NCI-H226 (cell line): ENCODE data around the gene TBX18.

Experiments
- DNase-seq: peaks from one replicate; pipeline ENCODE4 v3.0.0-alpha.2; 2015

Gene TBX18

DNA sequence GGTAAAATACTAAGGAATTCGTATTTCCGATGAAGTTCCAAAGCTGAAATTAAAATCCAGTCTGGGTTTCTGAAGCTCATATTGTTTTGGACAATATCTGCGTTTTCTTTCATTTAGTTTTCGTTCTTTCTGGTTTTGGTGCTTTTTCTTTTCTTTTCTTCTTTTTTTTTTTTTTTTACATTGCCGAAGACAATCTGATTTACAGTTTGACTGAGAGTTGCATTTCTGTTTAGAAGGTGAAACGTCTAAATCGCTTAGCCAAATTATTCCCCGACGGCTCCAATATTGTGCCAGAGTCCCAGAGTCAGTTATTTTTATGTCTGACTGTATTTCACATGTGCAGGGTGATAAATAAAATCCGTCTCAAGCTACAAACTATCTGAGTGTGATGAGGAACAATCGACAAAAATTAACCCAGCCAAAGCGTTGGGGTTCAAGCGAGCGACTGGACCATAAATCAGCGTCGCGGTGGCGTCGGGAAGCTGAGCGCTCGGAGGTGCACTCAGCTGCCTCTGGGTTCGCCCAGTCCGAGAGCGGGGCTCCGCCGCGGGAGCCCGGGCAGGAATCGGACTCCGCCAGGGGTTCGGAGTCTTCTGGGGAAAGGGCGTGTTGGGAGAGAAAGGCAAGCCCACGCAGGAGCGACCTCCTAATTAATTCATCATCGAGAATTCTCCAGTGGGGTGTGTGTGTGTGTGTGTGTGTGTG is 8.2 kb upstream of the TBX18 start:
- DNase-seq, result no peak

DNA sequence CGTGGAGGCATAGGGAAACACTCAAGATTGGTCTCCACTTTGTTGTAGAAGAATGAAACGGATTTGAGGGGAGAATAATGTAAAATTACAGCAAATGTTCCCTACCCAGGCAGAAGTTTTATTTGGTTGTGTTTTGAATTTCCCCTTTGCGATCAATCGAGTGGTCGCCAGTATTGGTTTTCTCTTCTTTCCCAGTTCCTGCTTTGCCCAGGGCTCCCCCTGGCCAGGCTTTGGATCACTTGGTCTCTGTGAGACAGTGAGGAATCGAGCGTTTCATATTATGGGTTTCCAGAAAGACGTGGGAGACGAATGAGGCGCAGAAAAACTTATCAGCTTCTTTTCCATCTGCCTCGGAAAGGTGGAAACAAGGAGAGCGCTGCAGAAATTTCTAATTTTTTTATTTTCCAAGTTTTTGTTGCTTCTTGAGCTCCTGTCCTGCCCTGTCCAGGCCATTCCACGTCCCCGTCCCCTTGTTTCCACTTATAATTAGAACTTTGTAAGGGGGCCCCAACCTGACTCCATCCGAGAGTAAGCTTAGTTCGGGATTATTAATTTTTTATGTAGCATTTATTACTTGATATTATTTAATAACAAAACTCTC is 7.5 kb upstream of the TBX18 start:
- no peak for DNase-seq

DNA sequence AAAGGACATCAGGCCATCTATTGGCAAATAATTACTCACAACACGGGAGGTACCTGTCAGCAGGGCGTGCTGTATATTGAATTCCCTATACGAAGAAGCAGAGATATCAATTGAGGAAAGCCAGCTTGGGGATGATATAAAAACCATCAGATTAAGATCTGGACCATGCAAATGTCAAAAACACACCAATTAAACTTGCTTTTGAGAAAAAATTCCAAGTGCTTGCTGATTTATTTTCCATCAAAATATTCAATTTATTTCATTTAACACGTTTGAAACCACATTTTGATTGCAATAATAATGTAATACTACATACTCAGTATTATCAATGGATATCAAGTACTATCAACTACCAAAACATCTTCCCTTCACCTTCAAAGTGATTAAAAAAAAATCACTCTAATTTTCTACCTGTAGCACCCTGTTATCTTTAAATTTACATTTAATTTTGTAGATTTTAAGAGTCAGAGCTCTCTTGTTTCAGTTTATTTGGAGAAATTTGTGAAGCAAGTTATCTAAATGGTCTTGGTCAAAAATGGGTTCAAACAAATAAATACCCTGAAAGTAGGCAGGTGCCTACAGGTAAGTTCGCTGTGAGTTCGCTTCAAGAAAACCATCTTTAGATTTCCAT is 6.8 kb upstream of the TBX18 start:
- no peak for DNase-seq

DNA sequence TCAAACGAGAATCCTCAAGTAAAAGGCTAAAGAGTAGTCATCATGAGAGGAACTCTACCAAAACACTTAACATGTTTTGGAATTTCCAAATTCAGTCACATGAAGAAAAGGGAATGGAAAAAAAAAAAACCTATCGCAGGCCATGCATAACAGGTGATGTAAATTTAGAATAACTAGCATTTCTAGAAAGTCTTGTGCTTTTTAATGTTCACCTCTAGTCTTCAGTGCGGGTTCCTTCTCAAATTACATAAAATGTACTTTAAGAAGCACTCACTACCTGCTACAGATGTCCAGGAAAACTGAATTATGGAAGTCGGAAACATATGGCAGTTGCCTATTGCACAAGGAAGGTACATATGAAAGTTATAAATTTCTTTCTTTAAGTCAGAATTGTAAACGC is 6.1 kb upstream of the TBX18 start:
- no peak for DNase-seq

DNA sequence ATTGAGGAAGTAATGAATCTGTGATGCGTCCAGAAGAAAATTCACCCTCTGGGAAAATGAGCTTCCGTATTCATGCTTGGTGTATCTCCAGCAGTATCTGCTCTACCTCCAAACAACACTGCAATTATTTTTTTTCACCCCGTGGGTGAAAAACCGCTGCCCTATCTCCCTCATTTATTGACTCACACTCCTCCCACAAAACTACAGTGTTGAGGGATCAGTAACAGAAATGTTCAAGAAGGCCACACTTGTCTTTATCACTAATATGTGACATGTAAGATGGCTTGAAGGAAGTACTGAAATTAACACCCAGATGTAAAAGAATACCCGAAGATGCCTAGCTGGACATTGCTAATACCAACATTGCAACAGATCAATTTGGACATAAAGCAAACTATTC is 4.9 kb upstream of the TBX18 start:
- no peak for DNase-seq

DNA sequence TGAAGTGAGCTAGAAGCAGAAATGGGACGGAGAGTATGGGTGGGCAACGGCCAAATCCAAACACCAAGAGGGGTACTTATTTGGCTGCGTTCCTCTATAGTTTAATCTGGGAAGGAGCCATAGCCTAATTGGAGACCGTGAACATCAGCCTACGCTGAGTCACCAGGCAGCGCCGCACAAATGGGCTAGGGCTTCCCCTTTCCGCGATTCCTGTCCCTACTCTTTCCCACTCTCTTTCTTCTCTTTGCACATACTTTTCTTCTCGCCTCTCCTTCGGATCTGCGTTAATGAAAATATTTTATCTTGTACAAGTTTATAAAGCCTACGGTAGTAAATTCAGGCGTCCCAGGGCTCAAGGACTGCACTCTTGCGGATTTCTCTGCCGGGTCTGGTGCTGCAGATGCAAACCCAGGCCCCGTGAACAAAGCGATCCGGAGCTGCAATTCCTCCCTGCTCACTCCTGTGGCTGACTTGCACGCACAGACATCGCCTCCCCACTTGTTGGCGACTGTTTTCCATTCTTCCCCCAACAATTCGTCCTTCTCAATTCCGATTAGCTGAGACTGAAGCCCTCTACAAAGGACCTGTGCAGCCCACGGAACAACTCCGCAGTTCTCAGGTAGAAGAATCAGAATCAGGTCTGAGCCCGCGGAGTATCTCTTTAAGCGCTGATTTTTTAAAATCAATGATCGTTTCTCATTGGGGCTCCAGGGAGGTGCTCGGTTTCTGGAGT is 4.2 kb upstream of the TBX18 start:
- no peak for DNase-seq

DNA sequence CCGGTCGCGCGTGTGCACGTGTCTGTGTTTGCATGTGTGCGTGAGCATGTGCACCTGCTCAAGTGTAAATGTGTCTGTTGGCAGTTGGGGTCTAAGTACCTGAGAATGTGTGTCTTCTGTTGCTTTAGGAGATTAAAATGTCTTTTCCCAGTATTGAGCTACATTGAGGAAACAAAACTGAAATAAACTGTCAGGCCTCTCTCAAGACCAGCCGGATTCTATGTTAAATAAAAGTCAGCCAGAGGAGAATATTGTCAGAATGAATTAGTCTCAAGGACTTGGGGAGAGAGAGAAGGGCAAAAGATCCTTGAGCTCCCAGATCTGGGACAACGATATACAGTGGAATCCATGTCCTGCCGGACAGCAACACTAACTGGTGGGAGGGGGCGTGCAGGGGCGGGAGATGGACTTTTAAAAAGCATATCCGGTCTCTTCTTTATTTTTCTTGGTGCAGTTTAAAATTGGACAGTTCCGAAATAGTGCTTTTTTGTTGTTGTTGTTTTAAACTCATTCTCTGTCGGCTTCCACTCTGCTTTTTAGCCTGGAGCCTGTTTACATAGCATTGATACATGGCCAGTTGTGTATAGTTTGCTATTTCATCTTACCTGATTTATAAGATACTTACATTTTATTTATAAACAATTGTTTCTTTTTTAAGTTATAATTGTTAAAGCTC is 3.3 kb upstream of the TBX18 start:
- DNase-seq, result no peak

DNA sequence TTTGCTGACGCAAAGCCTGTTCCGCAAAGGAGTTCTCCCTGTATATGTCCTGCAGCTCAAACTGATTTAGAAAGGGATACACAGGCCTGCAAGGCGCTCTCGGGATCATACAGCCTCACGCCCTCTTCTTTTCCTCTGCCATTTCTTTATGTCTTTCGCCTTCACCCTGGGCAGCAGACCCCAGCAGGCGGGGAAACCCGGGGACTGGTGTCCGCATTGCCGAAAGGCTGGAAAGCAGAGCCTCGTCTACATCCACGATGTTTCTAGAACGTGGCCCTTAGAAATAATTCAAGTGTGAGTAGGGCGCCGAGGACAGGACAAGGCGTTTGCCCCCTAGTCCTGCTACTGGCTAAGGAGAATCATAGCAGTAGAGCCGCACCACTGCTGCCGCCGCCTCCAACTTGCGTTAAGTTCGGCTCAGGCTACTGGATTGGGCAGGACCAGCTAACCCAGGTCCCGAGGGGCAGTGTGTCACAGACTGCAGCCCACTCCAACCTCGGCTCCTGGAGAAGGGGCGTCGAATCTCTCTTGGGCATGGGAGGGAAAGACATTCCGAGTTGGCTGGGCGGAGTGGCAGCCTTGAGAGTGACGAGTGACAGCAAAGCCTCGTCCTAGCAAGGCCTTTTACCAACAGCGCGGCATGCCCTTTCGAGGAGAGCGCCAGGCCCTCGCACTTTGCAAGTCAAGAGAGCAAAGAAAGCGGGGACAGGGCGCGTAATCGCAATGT is 2.6 kb upstream of the TBX18 start:
- DNase-seq, result no peak

DNA sequence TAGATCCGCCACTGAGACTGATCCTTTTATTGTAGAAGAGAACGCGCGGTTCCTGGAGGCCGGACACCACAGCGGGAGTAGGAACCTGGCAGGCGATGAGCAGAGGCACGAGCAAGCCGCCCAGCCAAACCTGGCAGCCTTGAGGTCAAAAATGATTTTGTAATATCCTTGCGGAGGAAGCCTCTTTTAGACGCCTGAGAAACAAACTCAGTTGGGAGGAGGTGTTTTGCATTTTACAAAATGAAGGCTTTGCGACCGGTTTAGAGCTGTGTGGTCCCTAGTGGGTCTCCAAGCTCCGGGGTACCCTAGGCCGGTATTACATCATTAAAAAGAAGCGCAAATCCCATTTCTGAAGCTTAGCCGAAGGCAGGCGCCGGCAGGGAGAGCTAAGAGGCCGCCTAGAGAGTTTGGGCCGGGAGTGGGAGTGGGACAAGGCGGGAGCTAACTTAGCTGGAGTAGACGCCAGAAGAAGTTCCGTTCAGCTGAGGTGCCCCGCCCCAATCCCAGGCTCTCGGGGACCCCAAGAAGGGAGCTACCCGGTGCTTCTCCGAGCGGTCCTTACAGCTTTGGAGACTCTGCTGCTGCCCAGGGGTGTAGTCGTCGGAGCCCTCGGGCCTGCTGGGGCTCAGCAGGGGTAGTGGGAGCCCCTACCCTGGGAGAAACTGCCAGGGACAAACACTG is 1.9 kb upstream of the TBX18 start:
- DNase-seq, result no peak

DNA sequence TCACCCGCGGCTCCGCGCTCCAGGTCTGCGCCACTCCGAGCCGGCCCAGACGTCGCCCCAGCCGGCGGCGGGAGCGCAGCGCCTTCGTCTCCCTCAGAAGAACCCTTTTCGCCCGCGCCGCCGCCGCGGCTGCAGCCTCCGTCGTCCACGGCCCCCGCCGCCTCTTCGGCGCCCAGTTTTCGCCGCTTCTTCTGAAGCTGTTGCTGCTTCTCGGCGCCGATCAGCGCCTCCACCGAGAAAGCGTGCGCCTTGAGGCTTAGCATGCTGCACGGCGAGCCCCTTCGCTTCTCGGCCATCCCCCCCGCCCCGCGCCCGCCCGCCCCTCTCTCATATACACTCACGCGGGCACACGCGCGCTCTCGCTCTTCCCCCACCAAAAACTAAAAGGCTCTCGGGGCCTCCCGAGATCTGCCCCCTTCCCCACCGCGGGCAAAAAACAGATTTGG is 489 bp downstream of the TBX18 start:
- DNase-seq, result no peak

DNA sequence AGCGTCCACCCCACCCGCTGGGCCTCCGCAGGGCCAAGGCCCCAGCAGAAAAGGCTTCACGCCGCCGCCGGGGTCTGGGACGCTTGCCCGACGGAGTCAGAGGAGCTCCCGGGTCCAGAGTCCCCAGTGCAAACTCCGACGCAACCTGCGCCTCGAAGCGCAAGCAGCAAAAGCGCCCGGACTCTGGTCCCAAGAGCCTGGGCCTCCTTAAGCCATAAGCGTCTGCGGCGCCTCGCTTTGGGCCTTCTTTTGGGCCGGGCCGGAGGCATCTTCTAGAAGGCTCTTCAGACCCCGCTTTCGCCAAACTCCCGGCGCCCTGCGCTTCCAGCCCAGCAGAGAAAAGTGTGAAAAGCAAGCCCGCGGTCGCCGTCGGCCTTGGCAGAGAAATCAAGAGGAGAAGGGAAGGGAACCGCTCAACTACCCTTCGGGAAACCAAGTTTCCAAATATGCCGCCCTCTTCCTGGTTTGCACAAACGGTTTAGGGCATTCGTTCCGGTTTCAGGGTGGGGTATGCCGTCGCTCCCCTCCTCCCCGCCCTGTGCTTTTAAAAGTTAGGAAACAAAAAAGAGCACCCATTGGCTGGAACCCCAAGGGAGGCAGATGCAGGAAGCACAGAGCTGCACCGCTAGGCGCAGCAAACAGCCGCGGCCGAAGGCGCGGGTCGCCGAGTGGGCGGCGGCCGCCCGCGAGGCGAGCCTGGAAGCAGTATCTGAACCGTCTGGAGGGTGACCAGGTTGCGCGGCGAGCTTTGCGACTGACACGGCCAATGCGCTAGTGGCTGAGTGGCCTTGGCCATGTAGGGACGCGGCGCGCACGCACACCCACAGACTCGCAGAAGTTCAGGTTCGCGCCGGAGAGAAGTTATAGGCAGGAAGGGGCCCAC is 1.2 kb downstream of the TBX18 start:
- peak; percentile 94 for DNase-seq

DNA sequence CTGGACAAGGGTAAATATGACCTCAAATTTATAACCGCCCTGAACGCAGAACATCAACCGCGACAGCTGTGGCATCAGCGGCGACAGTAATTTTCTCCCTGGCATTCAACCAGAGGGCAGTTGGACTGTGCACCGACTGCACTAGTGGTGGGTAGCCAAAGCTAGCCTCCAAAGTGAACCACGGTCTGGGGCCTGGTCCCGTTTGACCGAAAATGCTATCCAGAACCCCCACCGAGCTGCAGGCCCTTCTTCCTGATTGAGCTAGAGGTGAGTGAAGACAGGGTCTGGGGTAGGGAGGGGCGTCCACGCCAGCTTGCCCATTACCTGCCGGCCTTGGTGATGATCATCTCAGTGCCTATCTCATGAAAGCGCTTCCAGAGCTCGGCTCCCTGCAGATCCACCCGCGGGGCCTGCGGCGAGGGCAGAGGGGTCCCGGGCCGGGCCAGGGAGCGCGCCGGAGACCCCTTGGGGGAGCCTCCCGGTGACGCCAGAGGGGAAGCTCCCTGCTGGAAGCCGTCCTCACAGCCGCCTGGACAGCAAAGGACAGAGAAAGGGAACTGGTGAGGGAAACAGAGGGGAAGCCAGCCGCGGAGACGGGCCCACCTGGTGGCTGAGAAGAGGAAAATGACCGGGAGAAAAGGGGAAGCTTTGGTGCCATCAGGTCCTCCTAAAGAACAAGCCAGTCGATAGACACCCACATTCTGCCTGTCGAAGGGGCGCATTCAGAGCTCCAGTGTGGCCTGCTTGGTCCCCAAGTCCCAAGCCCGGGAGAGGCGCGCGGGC is 2.0 kb downstream of the TBX18 start:
- DNase-seq, result peak; percentile 35

DNA sequence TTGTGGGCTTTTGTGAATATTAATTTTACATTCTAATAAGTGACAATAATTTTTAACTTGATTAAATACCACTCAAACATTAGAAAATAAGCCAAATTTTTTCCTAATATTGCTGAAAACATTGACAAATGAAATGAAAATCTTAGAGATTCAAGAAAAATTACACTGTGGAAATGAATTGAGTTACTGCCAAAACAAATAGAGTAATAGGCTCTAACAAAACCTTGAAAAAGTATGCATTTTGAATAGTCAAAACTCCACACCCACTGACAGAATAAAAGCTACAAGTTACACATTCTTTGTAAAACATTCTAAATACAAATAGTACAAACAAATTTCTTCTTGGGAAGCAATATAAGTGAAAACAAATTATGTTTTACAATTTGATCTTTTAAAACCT is 5.9 kb downstream of the TBX18 start:
- DNase-seq, result no peak

DNA sequence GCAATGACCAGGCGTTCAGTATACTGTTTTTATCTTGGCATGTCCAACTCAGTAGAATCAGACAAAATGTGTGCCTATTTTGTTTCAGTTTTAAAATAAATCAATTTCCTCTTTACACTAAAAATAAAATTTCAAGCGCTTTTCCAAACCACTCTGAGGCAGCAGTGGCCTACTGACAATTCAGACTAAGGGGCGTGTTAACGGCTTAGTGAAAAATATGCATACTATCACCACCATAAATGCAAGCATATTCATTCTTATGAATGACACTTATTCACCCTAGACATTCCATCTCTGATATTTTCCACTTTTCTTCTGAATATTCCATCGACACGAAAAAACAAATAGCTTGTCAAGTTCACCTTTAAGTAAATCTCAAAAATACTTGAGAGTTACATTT is 7.5 kb downstream of the TBX18 start:
- DNase-seq, result no peak

DNA sequence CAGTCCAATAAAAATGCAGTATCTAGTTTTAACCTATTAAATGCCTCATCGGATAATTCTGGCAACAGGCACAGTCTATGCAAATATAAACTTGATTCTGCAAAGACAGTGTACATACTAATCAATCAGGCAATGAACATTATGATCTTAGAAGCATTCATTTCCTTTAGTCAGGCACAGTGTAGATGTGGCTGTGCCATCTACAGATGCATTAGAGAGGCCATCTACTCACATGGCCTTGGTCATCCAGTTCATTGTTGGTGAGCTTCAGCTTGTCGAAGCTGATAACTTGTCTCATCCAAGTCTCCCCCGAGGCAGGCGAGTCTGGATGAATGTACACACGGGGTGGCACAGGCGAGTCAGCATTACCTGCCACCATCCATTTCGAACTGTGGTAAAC is 7.9 kb downstream of the TBX18 start:
- DNase-seq, result no peak

DNA sequence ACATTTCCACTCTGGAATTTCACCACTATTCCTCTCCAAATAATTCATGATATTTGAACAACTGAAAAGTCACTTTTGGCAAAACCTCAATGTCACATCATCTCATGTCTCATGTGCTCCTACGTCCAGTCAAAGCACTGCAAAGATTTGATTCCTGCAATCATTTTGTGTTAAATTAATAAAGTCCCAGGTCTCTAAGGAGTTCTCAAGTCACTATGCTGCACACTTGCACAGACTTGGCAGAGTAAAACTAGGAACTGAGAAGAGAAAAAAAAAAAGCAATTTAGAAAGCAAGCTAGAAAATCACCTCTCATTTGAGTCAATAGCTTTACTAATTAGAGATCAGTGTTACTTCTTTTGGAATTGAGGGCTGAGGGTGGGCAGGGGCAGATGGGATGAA is 11.2 kb downstream of the TBX18 start:
- DNase-seq, result no peak

DNA sequence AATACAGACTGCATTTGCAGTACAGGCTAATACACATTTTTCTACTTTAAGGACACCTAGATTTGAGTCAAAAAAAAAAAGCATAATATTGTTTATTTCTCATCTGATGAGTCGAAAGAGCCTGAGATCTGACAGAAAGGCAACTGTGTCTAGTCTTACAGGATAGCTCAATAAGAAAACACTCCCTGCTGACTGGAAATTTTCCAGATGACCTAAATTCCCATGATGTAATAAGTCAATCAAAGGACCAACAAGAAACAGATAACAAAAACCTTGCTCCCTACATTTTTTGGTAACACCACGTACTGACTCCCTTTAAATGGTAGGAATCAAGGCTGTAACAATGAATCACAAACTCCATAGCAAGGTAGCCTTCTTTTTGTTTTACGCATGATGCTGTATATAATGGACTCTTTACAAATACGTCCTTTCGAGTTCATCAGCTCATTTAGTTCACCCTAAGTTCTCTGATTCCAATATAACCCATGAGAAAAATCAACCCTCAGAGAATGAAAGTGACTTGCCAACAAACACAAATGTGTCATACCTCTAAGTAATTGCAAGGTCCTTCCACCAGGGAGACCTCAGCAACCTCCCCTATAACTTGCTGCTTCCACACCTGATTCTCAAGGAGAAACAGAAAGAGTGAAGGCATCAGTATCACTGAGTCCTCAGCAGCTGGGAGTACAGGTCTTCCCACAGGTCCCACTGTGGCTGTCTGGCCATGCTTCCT is 12.1 kb downstream of the TBX18 start:
- DNase-seq, result peak; percentile 88

DNA sequence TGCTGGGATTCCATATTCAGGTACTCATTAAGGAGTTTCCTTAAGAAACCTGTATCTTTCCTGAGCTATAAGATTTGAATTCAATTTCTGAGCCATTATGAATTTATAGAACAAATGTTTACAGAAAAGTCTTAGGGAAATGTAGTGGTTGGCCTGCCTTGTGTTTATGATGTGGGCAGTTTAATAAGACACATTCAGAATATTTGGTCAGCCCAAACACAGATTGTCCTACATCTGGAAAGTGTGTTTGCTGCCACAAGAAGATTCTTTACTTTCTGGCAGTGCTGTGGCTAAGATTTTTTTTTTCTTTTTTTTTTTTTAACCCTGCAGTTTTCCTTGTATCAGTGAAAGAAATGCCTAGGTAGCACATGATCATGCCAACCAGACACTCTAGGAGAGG is 15.2 kb downstream of the TBX18 start:
- DNase-seq, result no peak

DNA sequence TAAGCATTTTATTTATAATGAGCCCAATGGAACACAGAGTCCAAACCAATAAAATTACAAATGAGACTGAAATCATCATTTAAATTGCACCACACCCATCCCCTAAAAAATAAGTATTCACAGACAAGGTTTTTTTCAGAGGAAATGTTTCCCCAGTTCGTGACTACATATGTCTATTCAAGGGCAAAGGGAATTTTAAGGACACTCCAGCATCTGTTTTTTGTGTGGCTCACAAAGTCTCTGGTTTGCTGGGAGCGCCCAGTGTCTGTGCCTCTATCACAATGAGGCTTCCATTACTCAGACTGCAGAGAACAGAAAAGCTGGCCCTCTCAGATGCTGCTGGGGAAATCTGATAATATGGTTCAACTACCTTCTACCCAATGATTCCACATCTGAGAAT is 16.0 kb downstream of the TBX18 start:
- no peak for DNase-seq
